ENCODE data around the gene MAPKAP1. TPM values are rescaled to one million over a fixed set of nuclear protein-coding genes. Genes with fewer than 3 reads are reported as not detected.

MAPKAP1 gene
- total RNA-seq, 2 donors from 2014 or later, result 83.7 to 115 TPM

DNA sequence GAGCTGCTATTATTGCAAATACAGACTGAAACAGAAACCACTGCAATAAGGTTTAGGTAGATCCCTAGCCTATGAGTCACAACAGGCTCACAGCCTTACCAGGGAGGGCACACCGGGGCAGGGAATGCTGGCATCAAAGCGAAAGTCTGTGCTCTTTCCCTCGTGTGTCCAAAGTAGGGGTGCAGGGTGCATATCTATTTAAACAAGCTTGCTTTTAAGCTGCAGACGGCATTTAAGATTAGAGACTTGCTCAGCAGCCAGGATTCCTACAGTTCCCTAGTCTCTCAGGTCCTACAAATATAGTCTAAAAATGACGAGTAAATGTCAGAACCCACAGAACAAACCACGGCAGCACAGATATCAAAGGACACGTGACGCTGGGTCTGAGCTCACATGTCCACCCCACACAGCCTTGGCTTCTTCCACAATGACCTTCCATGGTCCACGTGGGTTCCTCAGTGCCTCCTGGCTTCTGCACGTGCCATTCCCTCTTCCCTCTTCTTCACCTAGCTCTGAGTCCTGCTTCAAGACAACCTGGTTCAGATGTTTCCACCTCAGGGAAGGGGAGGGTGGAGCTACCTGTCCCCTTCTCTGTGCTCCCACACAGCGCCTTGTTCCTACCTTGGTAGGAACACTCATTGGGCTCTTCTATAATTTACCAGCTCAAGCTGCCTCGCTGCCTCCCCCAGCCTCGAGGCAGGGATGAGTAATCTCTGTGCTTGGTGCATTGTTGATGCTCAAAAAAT lies 193.2 kb downstream of the MAPKAP1 start:
- Mint-ChIP-seq H3K9me3 (no peaks in the 10 kb centered on the region), H3K27me3 (no peaks in the 10 kb centered on the region), H3K4me1 (ENCODE audit: low read depth in 2 of 2) (peaks cover 7 to 15% of the 10 kb centered on the region in 2 donors), H3K36me3 (no peaks in the 10 kb centered on the region), H3K4me3 (peak overlapping the region; percentile 86), H3K27ac (peak overlapping the region; percentile 42 to 61)
- DNase-seq (ENCODE audit: low spot score), result no peak
- ATAC-seq, result peak; percentile 83 to 93

DNA sequence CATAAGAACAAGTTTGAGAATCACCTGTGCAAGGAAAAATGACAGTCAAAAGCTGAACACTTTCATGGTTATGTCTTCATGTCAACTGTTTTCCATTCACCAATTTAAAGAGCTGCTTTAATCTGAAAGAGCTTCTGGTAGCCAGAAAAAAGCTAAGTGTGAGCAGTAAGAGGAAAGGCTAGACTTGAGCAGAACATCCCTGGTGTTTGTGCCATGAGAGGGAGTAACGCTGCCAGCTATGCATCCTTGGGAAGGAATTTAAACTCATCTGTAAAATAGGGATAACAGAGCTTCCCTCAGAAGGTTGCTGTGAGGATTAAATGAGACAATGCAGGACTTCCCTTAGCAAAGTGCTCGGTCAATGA lies 193.7 kb downstream of the MAPKAP1 start:
- peaks cover 7 to 15% of the 10 kb centered on the region in 2 donors for H3K4me1 Mint-ChIP-seq (ENCODE audit: low read depth in 2 of 2)
- H3K9me3 Mint-ChIP-seq, result no peaks in the 10 kb centered on the region
- no peaks in the 10 kb centered on the region for H3K36me3 Mint-ChIP-seq
- H3K27me3 Mint-ChIP-seq, result no peaks in the 10 kb centered on the region
- no peak overlapping the region for H3K27ac Mint-ChIP-seq
- peak overlapping the region; percentile 86 for H3K4me3 Mint-ChIP-seq
- DNase-seq (ENCODE audit: low spot score), result no peak
- ATAC-seq, result no peak

DNA sequence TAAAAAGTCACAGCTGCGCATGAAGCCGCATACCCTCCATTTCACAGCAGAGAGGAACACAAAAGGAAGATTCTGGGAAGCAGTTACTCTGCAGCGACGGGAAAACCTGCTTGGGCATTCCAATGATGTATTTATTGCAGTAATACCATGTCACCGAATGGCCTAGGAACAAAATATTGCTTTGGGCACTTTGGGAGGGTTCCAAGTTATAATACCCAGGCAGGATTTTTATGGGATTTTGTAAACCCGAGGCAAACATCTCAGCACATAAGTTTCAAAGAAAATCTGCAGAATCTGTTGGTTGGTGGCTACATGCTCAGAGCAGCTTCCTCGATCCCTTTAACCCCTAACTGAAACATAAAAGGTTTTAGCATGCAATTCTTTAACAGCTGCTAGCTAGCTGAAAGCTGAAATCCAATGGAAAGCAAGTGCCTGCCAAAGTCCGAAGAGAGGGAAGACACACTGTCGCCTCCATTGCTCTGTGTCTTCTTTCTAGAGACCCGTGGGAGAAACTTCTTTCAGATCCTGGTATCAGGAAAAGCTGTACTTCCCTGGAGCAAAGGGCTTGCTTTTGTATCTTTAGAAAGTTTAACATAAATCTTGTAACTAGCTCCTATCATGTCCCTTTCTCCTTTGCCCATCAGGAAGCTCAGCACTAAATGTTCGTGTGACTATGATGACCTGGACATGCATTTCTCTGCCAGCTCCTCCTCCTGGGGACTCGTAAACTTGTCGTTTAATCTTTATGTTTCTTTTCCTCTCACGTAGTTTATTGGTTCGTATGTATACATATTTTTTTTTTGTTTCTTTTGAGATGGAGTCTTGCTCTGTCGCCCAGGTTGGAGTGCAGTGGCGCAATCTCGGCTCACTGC lies 195.0 kb downstream of the MAPKAP1 start:
- Mint-ChIP-seq H3K4me1 (ENCODE audit: low read depth in 2 of 2) (peaks cover 7 to 15% of the 10 kb centered on the region in 2 donors), H3K27ac (no peak overlapping the region), H3K36me3 (no peaks in the 10 kb centered on the region), H3K27me3 (no peaks in the 10 kb centered on the region), H3K4me3 (no peak overlapping the region), H3K9me3 (no peaks in the 10 kb centered on the region)
- ATAC-seq (no peak), DNase-seq (ENCODE audit: low spot score) (no peak)

GRCh38 chr9:125510980-125511379 lies 196.0 kb downstream of the MAPKAP1 start:
- ATAC-seq (no peak), DNase-seq (ENCODE audit: low spot score) (no peak)
- no peaks in the 10 kb centered on the region for H3K36me3 Mint-ChIP-seq
- peaks cover 7 to 15% of the 10 kb centered on the region in 2 donors for H3K4me1 Mint-ChIP-seq (ENCODE audit: low read depth in 2 of 2)
- no peaks in the 10 kb centered on the region for H3K27me3 Mint-ChIP-seq
- no peaks in the 10 kb centered on the region for H3K9me3 Mint-ChIP-seq
- no peak overlapping the region for H3K27ac Mint-ChIP-seq
- no peak overlapping the region for H3K4me3 Mint-ChIP-seq

- H3K36me3 Mint-ChIP-seq, result peaks cover 6% of the 10 kb centered on the region
- no peaks in the 10 kb centered on the region for H3K27me3 Mint-ChIP-seq
- ATAC-seq, result no peak
- H3K4me3 Mint-ChIP-seq, result no peak overlapping the region
- peaks cover 13 to 14% of the 10 kb centered on the region in 2 donors for H3K4me1 Mint-ChIP-seq (ENCODE audit: low read depth in 2 of 2)
- no peak for DNase-seq (ENCODE audit: low spot score)
- no peaks in the 10 kb centered on the region for H3K9me3 Mint-ChIP-seq
- no peak overlapping the region for H3K27ac Mint-ChIP-seq
Measured at GRCh38 chr9:125509476-125509875, 197.5 kb downstream of the MAPKAP1 start.

DNA sequence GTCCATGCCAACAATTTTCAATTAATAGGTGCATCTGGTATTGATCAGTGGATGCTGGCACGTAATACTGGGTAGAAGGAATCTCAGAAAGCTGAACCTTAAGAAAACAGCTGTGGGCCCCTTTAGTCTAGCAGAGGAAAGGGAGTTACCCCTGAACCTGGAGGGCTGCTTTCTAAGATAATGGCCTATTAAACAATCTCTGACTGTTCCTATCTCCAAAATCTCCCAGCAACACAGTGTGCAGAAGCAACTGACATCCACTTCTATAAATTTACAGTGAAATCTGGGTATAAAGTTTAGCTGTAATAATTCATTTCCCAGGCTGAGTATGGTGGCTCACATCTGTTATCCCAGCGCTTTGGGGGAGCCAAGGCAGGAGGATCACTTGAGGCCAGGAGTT lies 198.8 kb downstream of the MAPKAP1 start:
- ATAC-seq, result no peak
- Mint-ChIP-seq H3K27me3 (no peaks in the 10 kb centered on the region), H3K9me3 (no peaks in the 10 kb centered on the region), H3K4me3 (no peak overlapping the region), H3K36me3 (peaks cover 6% of the 10 kb centered on the region), H3K4me1 (ENCODE audit: low read depth in 2 of 2) (peaks cover 1 to 8% of the 10 kb centered on the region in 2 donors), H3K27ac (no peak overlapping the region)
- DNase-seq (ENCODE audit: low spot score), result no peak

DNA sequence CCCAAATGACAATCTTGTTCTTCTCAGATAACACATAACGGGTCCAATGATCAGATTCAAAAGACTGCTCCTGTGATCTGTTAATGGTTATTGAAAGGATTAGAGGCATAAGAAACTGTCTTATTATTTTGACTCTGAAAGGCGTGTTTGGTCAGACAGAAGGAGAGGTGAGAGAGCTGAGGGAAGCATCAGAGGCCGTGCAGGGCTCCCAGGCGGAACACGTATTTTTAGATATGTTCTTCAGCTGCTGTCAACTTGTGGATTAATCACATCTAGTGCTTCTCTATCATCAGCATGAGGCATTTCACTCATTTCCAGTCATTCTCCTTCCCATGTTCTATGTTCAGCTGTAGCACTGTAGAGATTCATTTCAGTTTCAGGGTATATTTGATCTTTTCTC lies 199.8 kb downstream of the MAPKAP1 start:
- no peak for ATAC-seq
- Mint-ChIP-seq H3K36me3 (peaks cover 6% of the 10 kb centered on the region), H3K4me3 (no peak overlapping the region), H3K27me3 (no peaks in the 10 kb centered on the region), H3K4me1 (ENCODE audit: low read depth in 2 of 2) (peaks cover 0 to 8% of the 10 kb centered on the region in 2 donors), H3K9me3 (no peaks in the 10 kb centered on the region), H3K27ac (no peak overlapping the region)
- no peak for DNase-seq (ENCODE audit: low spot score)

- Mint-ChIP-seq H3K36me3 (peaks cover 6% of the 10 kb centered on the region), H3K9me3 (no peaks in the 10 kb centered on the region), H3K4me3 (no peak overlapping the region), H3K27ac (no peak overlapping the region), H3K27me3 (no peaks in the 10 kb centered on the region), H3K4me1 (ENCODE audit: low read depth in 2 of 2) (peaks cover 0 to 8% of the 10 kb centered on the region in 2 donors)
- ATAC-seq (no peak), DNase-seq (ENCODE audit: low spot score) (no peak)
Measured at GRCh38 chr9:125505988-125506438, 201.0 kb downstream of the MAPKAP1 start.

- no peak for ATAC-seq
- H3K4me1 Mint-ChIP-seq (ENCODE audit: low read depth in 2 of 2), result peaks cover 0 to 8% of the 10 kb centered on the region in 2 donors
- no peak for DNase-seq (ENCODE audit: low spot score)
- H3K27me3 Mint-ChIP-seq, result no peaks in the 10 kb centered on the region
- H3K9me3 Mint-ChIP-seq, result no peaks in the 10 kb centered on the region
- H3K36me3 Mint-ChIP-seq, result peaks cover 6% of the 10 kb centered on the region
- H3K4me3 Mint-ChIP-seq, result no peak overlapping the region
- peak overlapping the region in 1 of 2 donors; percentile 64 for H3K27ac Mint-ChIP-seq
Measured at GRCh38 chr9:125504616-125505015, 202.4 kb downstream of the MAPKAP1 start.

DNA sequence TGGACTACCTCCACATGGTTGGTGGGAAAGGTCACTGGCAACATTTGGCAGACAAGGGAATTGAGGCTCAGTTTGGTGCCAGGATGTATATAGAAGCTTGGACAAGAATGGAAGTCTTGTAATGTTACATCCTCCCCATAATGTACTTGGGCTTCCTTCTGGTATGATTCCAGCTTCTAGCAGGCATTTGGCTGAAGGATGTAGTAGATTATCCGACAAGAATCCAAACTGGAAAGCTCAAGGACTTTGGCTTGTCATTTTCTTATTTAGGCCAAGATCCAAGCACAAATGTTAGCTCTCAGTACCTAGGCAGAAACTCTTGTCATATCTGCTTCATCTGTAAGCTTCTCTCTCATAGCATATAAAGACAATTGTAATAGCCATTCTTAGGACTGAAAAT lies 209.1 kb downstream of the MAPKAP1 start:
- ATAC-seq (no peak), DNase-seq (ENCODE audit: low spot score) (no peak)
- H3K36me3 Mint-ChIP-seq, result no peaks in the 10 kb centered on the region
- no peak overlapping the region for H3K27ac Mint-ChIP-seq
- no peaks in the 10 kb centered on the region for H3K9me3 Mint-ChIP-seq
- H3K27me3 Mint-ChIP-seq, result no peaks in the 10 kb centered on the region
- no peak overlapping the region for H3K4me3 Mint-ChIP-seq
- peaks cover 0 to 5% of the 10 kb centered on the region in 2 donors for H3K4me1 Mint-ChIP-seq (ENCODE audit: low read depth in 2 of 2)

- ATAC-seq, result no peak
- no peaks in the 10 kb centered on the region for H3K9me3 Mint-ChIP-seq
- peaks cover 0 to 5% of the 10 kb centered on the region in 2 donors for H3K4me1 Mint-ChIP-seq (ENCODE audit: low read depth in 2 of 2)
- H3K27ac Mint-ChIP-seq, result no peak overlapping the region
- H3K27me3 Mint-ChIP-seq, result no peaks in the 10 kb centered on the region
- H3K4me3 Mint-ChIP-seq, result no peak overlapping the region
- no peaks in the 10 kb centered on the region for H3K36me3 Mint-ChIP-seq
- DNase-seq (ENCODE audit: low spot score), result no peak
Measured at GRCh38 chr9:125497478-125497877, 209.5 kb downstream of the MAPKAP1 start.

GRCh38 chr9:125496313-125496834 lies 210.6 kb downstream of the MAPKAP1 start:
- Mint-ChIP-seq H3K4me1 (ENCODE audit: low read depth in 2 of 2) (peaks cover 0 to 5% of the 10 kb centered on the region in 2 donors), H3K9me3 (no peaks in the 10 kb centered on the region), H3K36me3 (no peaks in the 10 kb centered on the region), H3K27ac (no peak overlapping the region), H3K27me3 (no peaks in the 10 kb centered on the region), H3K4me3 (no peak overlapping the region)
- DNase-seq (ENCODE audit: low spot score), result no peak
- no peak for ATAC-seq

- no peaks in the 10 kb centered on the region for H3K9me3 Mint-ChIP-seq
- H3K27ac Mint-ChIP-seq, result no peak overlapping the region
- ATAC-seq (no peak), DNase-seq (ENCODE audit: low spot score) (no peak)
- H3K36me3 Mint-ChIP-seq, result no peaks in the 10 kb centered on the region
- no peaks in the 10 kb centered on the region for H3K27me3 Mint-ChIP-seq
- peaks cover 0 to 5% of the 10 kb centered on the region in 2 donors for H3K4me1 Mint-ChIP-seq (ENCODE audit: low read depth in 2 of 2)
- no peak overlapping the region for H3K4me3 Mint-ChIP-seq
Measured at GRCh38 chr9:125495172-125496119, 211.6 kb downstream of the MAPKAP1 start.
